D721Med (cell line): ENCODE measurements around the gene SHQ1.

Experiments
- DNase-seq: peaks from one replicate; pipeline ENCODE4 v3.0.0; 2011; ENCODE audit warnings: low spot score; ENCODE audit not compliant: insufficient read length
- FAIRE-seq: peaks from 2 replicates; lab custom pipeline; 2011; peaks lifted over from hg19 to GRCh38; lab: Jason Lieb, UNC
- CTCF ChIP-seq: IDR thresholded peaks from 2 replicates; pipeline ENCODE4 v1.5.1; 2012; ENCODE audit warnings: mild to moderate bottlenecking, control low read depth; ENCODE audit not compliant: insufficient read depth; ENCODE audit errors: missing control alignments

SHQ1 gene

GRCh38 chr3:72708441-72708840 is 139.8 kb downstream of the SHQ1 start:
- no peak for TF ChIP-seq CTCF
- FAIRE-seq (no peak), DNase-seq (no peak)

- no peak for TF ChIP-seq CTCF
- FAIRE-seq (no peak), DNase-seq (no peak)
Measured at GRCh38 chr3:72702997-72703396, 145.2 kb downstream of the SHQ1 start.

DNA sequence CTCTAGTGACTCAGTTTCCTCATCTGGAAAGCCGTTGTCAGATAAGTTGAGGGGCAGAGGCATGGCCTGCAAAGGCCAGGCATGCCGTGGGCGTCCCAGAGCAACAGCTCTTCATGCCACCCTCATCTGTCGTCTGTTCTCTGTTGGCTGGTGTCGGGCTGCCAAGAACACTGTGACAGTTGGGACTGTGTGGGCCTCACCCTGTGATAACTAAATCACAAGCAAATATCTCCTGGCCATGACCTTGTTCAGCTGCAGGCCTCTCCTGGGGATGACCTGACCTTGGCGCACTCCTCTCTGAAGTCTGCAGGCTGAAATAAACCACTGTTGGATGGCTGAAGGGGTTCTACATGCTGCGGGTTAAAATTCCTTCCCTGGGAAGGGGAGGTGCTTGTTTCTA is 145.9 kb downstream of the SHQ1 start:
- DNase-seq (no peak), FAIRE-seq (no peak)
- no peak for TF ChIP-seq CTCF

- DNase-seq (no peak), FAIRE-seq (no peak)
- no peak for TF ChIP-seq CTCF
Measured at GRCh38 chr3:72700106-72700505, 148.1 kb downstream of the SHQ1 start.

GRCh38 chr3:72699631-72700030 is 148.6 kb downstream of the SHQ1 start:
- TF ChIP-seq CTCF = no peak
- no peak for FAIRE-seq
- DNase-seq = no peak
